GM23338 (cell line): ENCODE measurements around the gene NTMT1. TPM values are rescaled to one million over a fixed set of nuclear protein-coding genes. Genes with fewer than 3 reads are reported as not detected.

Experiments
- EZH2 ChIP-seq: fragments of 200-600 bp; sonication (generic); IDR thresholded peaks from one replicate; pipeline ENCODE4 v1.8.0; 2017; ENCODE audit warnings: antibody characterized with exemption, mild to moderate bottlenecking, low read depth; ENCODE audit not compliant: unreplicated experiment
- JUNB ChIP-seq: IDR thresholded peaks from one replicate; pipeline ENCODE4 v1.6.1; 2016; ENCODE audit warnings: antibody characterized with exemption; ENCODE audit not compliant: unreplicated experiment
- STAT1 ChIP-seq: IDR thresholded peaks from one replicate; pipeline ENCODE4 v1.6.1; 2016; ENCODE audit warnings: antibody characterized with exemption; ENCODE audit not compliant: unreplicated experiment
- ZNF331 ChIP-seq: fragments of 250-450 bp; sonication (Bioruptor Pico); IDR thresholded peaks from 2 replicates; pipeline ENCODE4 v1.5.0; 2020; ENCODE audit warnings: low read depth, mild to moderate bottlenecking, moderate library complexity
- polyA plus RNA-seq: library from polyadenylated mRNA; unstranded; fragments of >200 nt; fragmentation: Nextera tagmentation; extraction: Ambion mirVana; gene quantifications from 2 replicates; pipeline ENCODE4 v1.2.1, GENCODE V29; 2016
- total RNA-seq: library from RNA; depleted of rRNA; stranded (reverse); fragments of >200 nt; shearing (Covaris generic); gene quantifications from 2 replicates; pipeline ENCODE4 v1.2.3, GENCODE V29; 2014
- TF ChIP-seq, protein P1 (sequence below): fragments of 250-450 bp; sonication (Bioruptor Pico); IDR thresholded peaks from 2 replicates; pipeline ENCODE4 v1.5.0; 2020; ENCODE audit warnings: mild to moderate bottlenecking, moderate library complexity
- TF ChIP-seq, protein P2 (sequence below), 2 experiments: fragments of 200-600 bp in 1 of 2; sonication (generic) in 1 of 2; conservative IDR thresholded peaks; 2 replicates each; pipeline versions ENCODE4 v1.5.1 to v1.6.1; 2016 to 2017; ENCODE audit warnings: antibody characterized with exemption in 2 of 2, low read depth in 2 of 2, mild to moderate bottlenecking in 2 of 2, moderate library complexity in 1 of 2
- TF ChIP-seq, protein P3 (sequence below): IDR thresholded peaks from 2 replicates; pipeline ENCODE4 v1.6.1; 2016; ENCODE audit warnings: antibody characterized with exemption

The NTMT1 gene
- total and polyA plus RNA-seq, 2 experiments from 2014 or later = 59.4 to 108 TPM

DNA sequence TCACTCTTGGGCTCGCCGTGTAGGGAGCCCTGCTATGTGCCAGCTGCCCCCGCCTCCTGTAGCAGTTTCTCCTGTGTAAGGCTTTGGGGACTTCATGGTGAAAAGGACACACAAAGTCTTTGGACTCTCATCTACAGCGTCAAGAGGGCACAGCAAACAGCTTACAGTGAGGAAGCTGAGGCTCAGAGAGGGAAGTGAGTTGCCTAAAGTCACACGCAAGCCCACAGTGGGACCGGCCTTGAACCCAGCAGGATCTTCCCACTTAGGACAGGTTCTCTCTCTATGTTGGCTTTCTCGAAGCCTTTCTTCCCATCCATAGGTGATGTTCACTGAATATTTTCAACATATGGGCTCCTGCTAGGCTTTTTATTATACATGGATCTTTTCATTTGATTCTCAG is 29.7 kb downstream of the NTMT1 start (continued):
- TF ChIP-seq, protein P1, sequence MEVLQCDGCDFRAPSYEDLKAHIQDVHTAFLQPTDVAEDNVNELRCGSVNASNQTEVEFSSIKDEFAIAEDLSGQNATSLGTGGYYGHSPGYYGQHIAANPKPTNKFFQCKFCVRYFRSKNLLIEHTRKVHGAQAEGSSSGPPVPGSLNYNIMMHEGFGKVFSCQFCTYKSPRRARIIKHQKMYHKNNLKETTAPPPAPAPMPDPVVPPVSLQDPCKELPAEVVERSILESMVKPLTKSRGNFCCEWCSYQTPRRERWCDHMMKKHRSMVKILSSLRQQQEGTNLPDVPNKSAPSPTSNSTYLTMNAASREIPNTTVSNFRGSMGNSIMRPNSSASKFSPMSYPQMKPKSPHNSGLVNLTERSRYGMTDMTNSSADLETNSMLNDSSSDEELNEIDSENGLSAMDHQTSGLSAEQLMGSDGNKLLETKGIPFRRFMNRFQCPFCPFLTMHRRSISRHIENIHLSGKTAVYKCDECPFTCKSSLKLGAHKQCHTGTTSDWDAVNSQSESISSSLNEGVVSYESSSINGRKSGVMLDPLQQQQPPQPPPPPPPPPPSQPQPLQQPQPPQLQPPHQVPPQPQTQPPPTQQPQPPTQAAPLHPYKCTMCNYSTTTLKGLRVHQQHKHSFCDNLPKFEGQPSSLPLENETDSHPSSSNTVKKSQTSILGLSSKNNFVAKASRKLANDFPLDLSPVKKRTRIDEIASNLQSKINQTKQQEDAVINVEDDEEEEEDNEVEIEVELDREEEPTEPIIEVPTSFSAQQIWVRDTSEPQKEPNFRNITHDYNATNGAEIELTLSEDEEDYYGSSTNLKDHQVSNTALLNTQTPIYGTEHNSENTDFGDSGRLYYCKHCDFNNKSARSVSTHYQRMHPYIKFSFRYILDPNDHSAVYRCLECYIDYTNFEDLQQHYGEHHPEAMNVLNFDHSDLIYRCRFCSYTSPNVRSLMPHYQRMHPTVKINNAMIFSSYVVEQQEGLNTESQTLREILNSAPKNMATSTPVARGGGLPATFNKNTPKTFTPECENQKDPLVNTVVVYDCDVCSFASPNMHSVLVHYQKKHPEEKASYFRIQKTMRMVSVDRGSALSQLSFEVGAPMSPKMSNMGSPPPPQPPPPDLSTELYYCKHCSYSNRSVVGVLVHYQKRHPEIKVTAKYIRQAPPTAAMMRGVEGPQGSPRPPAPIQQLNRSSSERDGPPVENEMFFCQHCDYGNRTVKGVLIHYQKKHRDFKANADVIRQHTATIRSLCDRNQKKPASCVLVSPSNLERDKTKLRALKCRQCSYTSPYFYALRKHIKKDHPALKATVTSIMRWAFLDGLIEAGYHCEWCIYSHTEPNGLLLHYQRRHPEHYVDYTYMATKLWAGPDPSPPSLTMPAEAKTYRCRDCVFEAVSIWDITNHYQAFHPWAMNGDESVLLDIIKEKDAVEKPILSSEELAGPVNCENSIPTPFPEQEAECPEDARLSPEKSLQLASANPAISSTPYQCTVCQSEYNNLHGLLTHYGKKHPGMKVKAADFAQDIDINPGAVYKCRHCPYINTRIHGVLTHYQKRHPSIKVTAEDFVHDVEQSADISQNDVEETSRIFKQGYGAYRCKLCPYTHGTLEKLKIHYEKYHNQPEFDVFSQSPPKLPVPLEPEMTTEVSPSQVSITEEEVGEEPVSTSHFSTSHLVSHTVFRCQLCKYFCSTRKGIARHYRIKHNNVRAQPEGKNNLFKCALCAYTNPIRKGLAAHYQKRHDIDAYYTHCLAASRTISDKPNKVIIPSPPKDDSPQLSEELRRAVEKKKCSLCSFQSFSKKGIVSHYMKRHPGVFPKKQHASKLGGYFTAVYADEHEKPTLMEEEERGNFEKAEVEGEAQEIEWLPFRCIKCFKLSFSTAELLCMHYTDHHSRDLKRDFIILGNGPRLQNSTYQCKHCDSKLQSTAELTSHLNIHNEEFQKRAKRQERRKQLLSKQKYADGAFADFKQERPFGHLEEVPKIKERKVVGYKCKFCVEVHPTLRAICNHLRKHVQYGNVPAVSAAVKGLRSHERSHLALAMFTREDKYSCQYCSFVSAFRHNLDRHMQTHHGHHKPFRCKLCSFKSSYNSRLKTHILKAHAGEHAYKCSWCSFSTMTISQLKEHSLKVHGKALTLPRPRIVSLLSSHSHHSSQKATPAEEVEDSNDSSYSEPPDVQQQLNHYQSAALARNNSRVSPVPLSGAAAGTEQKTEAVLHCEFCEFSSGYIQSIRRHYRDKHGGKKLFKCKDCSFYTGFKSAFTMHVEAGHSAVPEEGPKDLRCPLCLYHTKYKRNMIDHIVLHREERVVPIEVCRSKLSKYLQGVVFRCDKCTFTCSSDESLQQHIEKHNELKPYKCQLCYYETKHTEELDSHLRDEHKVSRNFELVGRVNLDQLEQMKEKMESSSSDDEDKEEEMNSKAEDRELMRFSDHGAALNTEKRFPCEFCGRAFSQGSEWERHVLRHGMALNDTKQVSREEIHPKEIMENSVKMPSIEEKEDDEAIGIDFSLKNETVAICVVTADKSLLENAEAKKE (CRISPR knock-in tag) = no peak
- TF ChIP-seq, protein P2, sequence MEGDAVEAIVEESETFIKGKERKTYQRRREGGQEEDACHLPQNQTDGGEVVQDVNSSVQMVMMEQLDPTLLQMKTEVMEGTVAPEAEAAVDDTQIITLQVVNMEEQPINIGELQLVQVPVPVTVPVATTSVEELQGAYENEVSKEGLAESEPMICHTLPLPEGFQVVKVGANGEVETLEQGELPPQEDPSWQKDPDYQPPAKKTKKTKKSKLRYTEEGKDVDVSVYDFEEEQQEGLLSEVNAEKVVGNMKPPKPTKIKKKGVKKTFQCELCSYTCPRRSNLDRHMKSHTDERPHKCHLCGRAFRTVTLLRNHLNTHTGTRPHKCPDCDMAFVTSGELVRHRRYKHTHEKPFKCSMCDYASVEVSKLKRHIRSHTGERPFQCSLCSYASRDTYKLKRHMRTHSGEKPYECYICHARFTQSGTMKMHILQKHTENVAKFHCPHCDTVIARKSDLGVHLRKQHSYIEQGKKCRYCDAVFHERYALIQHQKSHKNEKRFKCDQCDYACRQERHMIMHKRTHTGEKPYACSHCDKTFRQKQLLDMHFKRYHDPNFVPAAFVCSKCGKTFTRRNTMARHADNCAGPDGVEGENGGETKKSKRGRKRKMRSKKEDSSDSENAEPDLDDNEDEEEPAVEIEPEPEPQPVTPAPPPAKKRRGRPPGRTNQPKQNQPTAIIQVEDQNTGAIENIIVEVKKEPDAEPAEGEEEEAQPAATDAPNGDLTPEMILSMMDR (conservative IDR thresholded peaks at IDR 0.05; ENCODE audit: low read depth in 2 of 2) = no peak
- TF ChIP-seq, protein P3, sequence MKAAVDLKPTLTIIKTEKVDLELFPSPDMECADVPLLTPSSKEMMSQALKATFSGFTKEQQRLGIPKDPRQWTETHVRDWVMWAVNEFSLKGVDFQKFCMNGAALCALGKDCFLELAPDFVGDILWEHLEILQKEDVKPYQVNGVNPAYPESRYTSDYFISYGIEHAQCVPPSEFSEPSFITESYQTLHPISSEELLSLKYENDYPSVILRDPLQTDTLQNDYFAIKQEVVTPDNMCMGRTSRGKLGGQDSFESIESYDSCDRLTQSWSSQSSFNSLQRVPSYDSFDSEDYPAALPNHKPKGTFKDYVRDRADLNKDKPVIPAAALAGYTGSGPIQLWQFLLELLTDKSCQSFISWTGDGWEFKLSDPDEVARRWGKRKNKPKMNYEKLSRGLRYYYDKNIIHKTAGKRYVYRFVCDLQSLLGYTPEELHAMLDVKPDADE = no peak
- TF ChIP-seq ZNF331 (CRISPR knock-in tag) (no peak), EZH2 (no peak), STAT1 (no peak), JUNB (no peak)
